Loucy (cell line): ENCODE data around the gene ATG7.
"Not testable (repeated sequence)": the region's sequence is repeated elsewhere in the genome, so short reads cannot be mapped to it uniquely, and the experiment has no call there.

Source experiments
- H2AFZ ChIP-seq: fragments of 200-600 bp; sonication (generic); 2 replicates; pipeline ENCODE4 v1.6.0; 2016; ENCODE audit warnings: antibody characterized with exemption, mild to moderate bottlenecking, low read length, moderate library complexity
- H3F3A ChIP-seq: fragments of 200-600 bp; 2 replicates; pipeline ENCODE4 v1.6.0; 2016; ENCODE audit warnings: antibody characterized with exemption, low read depth, mild to moderate bottlenecking
- H3K27me3 ChIP-seq: fragments of 200-600 bp; sonication (generic); 2 replicates; pipeline ENCODE4 v1.6.1; 2014; ENCODE audit warnings: low read length, mild to moderate bottlenecking; ENCODE audit not compliant: insufficient read depth, poor library complexity, severe bottlenecking
- H3K36me3 ChIP-seq: fragments of 200-600 bp; sonication (generic); 2 replicates; pipeline ENCODE4 v1.6.1; 2016; ENCODE audit warnings: low read length; ENCODE audit not compliant: insufficient read depth
- H3K4me1 ChIP-seq: fragments of 200-600 bp; sonication (generic); 2 replicates; pipeline ENCODE4 v1.5.1; 2014; ENCODE audit warnings: low read length, mild to moderate bottlenecking; ENCODE audit not compliant: insufficient read depth, poor library complexity, severe bottlenecking
- H3K4me2 ChIP-seq: fragments of 200-600 bp; sonication (generic); 2 replicates; pipeline ENCODE4 v1.6.0; 2014; ENCODE audit warnings: antibody characterized with exemption, low read length, low read depth, mild to moderate bottlenecking; ENCODE audit not compliant: poor library complexity, severe bottlenecking
- H3K4me3 ChIP-seq: fragments of 200-600 bp; sonication (generic); 2 replicates; pipeline ENCODE4 v1.5.1; 2014; ENCODE audit warnings: low read length, mild to moderate bottlenecking, mixed read lengths; ENCODE audit not compliant: poor library complexity, severe bottlenecking
- H3K79me2 ChIP-seq: fragments of 200-600 bp; sonication (generic); 2 replicates; pipeline ENCODE4 v1.6.1; 2014; ENCODE audit warnings: low read length; ENCODE audit not compliant: insufficient read depth
- H3K9ac ChIP-seq: fragments of 200-600 bp; sonication (generic); 2 replicates; pipeline ENCODE4 v1.6.0; 2014; ENCODE audit warnings: mild to moderate bottlenecking, low read depth, low read length, moderate library complexity; ENCODE audit not compliant: poor library complexity, severe bottlenecking
- H3K9me2 ChIP-seq: fragments of 200-600 bp; sonication (generic); replicated peaks from 2 replicates; pipeline ENCODE4 v1.6.1; 2016; ENCODE audit warnings: low read depth, low read length, mixed read lengths
- H3K9me3 ChIP-seq: fragments of 200-600 bp; sonication (generic); 2 replicates; pipeline ENCODE4 v1.6.1; 2014; ENCODE audit warnings: mild to moderate bottlenecking, antibody characterized with exemption, low read length, low read depth; ENCODE audit not compliant: insufficient read depth
- H4K20me1 ChIP-seq: fragments of 200-600 bp; sonication (generic); 2 replicates; pipeline ENCODE4 v1.6.0; 2014; ENCODE audit warnings: antibody characterized with exemption, low read length, mild to moderate bottlenecking; ENCODE audit not compliant: insufficient read depth, poor library complexity, severe bottlenecking
- CTCF ChIP-seq: fragments of 200-600 bp; sonication (generic); conservative IDR thresholded peaks from 2 replicates; pipeline ENCODE4 v1.5.1; 2014; ENCODE audit warnings: mild to moderate bottlenecking, antibody characterized with exemption, low read length
- EZH2phosphoT487 ChIP-seq: fragments of 200-600 bp; IDR thresholded peaks from 2 replicates; pipeline ENCODE4 v1.6.1; 2018; ENCODE audit warnings: antibody characterized with exemption, mild to moderate bottlenecking, moderate library complexity, borderline replicate concordance

ATG7 gene

DNA sequence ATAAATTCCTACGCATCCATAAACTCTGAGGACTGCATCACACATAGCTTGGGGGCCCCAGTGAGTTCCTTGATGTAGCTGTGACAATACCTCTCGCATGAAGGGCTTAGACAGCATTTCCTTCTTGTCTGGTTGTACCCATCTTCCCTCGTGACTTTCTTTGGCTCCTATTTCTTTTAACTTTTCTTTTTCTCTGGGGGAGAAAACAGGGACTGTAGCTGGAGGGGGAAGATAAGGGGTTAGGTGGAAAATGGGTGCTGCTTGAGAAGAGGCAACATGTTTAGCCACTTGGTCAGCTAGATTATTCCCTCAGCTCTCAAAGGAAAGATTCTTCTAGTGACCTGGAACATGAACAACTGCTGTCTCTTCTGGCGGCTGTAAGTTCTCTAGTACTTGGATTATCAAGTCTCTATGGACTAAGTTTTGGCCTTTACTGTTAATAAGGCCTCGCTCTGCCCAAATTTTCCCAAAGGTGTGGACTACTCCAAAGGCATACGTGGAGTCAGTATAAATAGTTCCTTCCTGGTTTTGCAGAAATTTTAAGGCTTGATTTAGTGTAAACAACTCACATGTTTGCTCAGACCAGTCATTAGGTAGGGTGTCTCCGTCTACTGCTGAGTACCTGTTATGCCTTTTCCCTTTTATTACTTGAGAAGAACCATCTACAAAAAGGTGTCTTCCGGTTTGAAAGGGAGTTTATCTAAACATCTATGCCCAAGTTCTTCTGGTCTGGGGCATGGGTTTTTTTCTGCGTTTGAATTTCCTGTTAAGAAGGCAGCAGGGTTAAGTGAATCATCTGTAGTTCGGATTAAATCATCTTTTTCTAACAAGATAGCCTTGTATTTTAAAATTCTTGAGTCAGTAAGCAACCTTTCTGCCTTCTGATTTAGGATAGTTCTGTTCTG is 21.0 kb upstream of the ATG7 start:
- no peak overlapping the region for H3K9ac ChIP-seq
- H3F3A ChIP-seq: no peaks in the 10 kb centered on the region
- H3K27me3 ChIP-seq: no peaks in the 10 kb centered on the region
- H3K4me1 ChIP-seq: no peaks in the 10 kb centered on the region
- no peak overlapping the region; the same call in 1 of the 2 replicates for H2AFZ ChIP-seq
- no peaks in the 10 kb centered on the region for H3K9me3 ChIP-seq
- H3K4me3 ChIP-seq: no peak overlapping the region
- no peaks in the 10 kb centered on the region for H4K20me1 ChIP-seq
- no peak overlapping the region for H3K4me2 ChIP-seq
- H3K79me2 ChIP-seq: no peaks in the 10 kb centered on the region
- no peak for TF ChIP-seq CTCF
- TF ChIP-seq EZH2phosphoT487: no peak
- no peaks in the 10 kb centered on the region for H3K9me2 ChIP-seq
- no peaks in the 10 kb centered on the region for H3K36me3 ChIP-seq

GRCh38 chr3:11251807-11252176 is 20.4 kb upstream of the ATG7 start:
- no peak for TF ChIP-seq EZH2phosphoT487
- TF ChIP-seq CTCF: no peak
- no peaks in the 10 kb centered on the region for H3K9me2 ChIP-seq
- H3K9me3 ChIP-seq: no peaks in the 10 kb centered on the region
- no peaks in the 10 kb centered on the region for H3F3A ChIP-seq
- no peaks in the 10 kb centered on the region for H3K36me3 ChIP-seq
- no peaks in the 10 kb centered on the region for H3K27me3 ChIP-seq
- no peaks in the 10 kb centered on the region for H3K4me1 ChIP-seq
- H3K4me3 ChIP-seq: no peak overlapping the region
- H3K4me2 ChIP-seq: no peak overlapping the region
- H3K9ac ChIP-seq: no peak overlapping the region
- H4K20me1 ChIP-seq: no peaks in the 10 kb centered on the region
- no peak overlapping the region for H2AFZ ChIP-seq
- no peaks in the 10 kb centered on the region for H3K79me2 ChIP-seq

DNA sequence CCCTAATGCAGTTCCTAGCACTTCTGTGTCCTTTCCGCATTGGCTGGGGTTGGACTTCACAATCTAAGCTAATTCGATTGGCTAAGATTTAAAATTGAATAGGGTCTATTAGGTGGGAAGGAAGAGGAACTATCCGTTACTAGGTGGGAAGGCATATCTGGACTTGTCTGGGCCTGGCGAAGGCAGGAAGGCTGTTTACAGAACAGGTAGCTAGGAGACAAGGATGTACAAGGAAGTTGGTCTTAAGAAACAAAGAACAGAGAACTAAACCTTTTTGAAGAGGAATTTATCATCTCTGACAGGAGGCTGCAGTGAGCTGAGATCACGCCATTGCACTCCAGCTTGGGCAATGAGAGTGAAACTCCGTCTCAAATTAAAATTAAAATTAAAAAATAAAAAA is 17.3 kb upstream of the ATG7 start:
- Histone ChIP-seq H3K36me3 (no peaks in the 10 kb centered on the region), H3K9ac (no peak overlapping the region), H3K27me3 (no peaks in the 10 kb centered on the region), H3K79me2 (no peaks in the 10 kb centered on the region), H3K4me3 (no peak overlapping the region), H2AFZ (no peak overlapping the region), H4K20me1 (no peaks in the 10 kb centered on the region), H3F3A (no peaks in the 10 kb centered on the region), H3K4me1 (no peaks in the 10 kb centered on the region), H3K9me3 (no peaks in the 10 kb centered on the region), H3K4me2 (no peak overlapping the region), H3K9me2 (no peaks in the 10 kb centered on the region)
- TF ChIP-seq EZH2phosphoT487 (no peak), CTCF (no peak)

DNA sequence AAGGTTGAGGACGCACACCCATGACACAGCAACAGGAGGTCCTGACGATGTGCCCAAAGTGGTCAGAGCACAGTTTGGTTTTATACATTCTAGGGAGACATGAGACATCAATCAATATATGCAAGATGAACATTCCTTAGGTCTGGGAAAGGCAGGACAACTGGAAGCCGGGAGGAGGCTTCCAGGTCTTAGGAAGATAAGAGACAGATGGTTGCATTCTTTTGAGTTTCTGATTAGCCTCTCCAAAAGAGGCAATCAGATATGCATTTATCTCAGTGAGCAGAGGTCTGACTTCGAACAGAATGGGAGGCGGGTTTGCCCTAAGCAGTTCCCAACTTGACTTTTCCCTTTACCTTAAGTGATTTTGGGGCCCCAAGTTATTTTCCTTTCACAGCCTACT is 16.7 kb upstream of the ATG7 start:
- H3K36me3 ChIP-seq, H2AFZ ChIP-seq, H4K20me1 ChIP-seq, H3K9me2 ChIP-seq, H3F3A ChIP-seq, H3K4me2 ChIP-seq, H3K9me3 ChIP-seq, H3K27me3 ChIP-seq, H3K9ac ChIP-seq, H3K4me1 ChIP-seq, H3K4me3 ChIP-seq, H3K79me2 ChIP-seq: not testable (repeated sequence)
